Loucy (cell line): ENCODE measurements around the gene C3orf18.
"Not testable (repeated sequence)": the region's sequence is repeated elsewhere in the genome, so short reads cannot be mapped to it uniquely, and the experiment has no call there.

ENCODE experiments used
- H2AFZ ChIP-seq: fragments of 200-600 bp; sonication (generic); 2 replicates; pipeline ENCODE4 v1.6.0; 2016; ENCODE audit warnings: antibody characterized with exemption, mild to moderate bottlenecking, low read length, moderate library complexity
- H3F3A ChIP-seq: fragments of 200-600 bp; 2 replicates; pipeline ENCODE4 v1.6.0; 2016; ENCODE audit warnings: antibody characterized with exemption, low read depth, mild to moderate bottlenecking
- H3K27me3 ChIP-seq: fragments of 200-600 bp; sonication (generic); 2 replicates; pipeline ENCODE4 v1.6.1; 2014; ENCODE audit warnings: low read length, mild to moderate bottlenecking; ENCODE audit not compliant: insufficient read depth, poor library complexity, severe bottlenecking
- H3K36me3 ChIP-seq: fragments of 200-600 bp; sonication (generic); 2 replicates; pipeline ENCODE4 v1.6.1; 2016; ENCODE audit warnings: low read length; ENCODE audit not compliant: insufficient read depth
- H3K4me1 ChIP-seq: fragments of 200-600 bp; sonication (generic); 2 replicates; pipeline ENCODE4 v1.5.1; 2014; ENCODE audit warnings: low read length, mild to moderate bottlenecking; ENCODE audit not compliant: insufficient read depth, poor library complexity, severe bottlenecking
- H3K4me2 ChIP-seq: fragments of 200-600 bp; sonication (generic); 2 replicates; pipeline ENCODE4 v1.6.0; 2014; ENCODE audit warnings: antibody characterized with exemption, low read length, low read depth, mild to moderate bottlenecking; ENCODE audit not compliant: poor library complexity, severe bottlenecking
- H3K4me3 ChIP-seq: fragments of 200-600 bp; sonication (generic); 2 replicates; pipeline ENCODE4 v1.5.1; 2014; ENCODE audit warnings: low read length, mild to moderate bottlenecking, mixed read lengths; ENCODE audit not compliant: poor library complexity, severe bottlenecking
- H3K79me2 ChIP-seq: fragments of 200-600 bp; sonication (generic); 2 replicates; pipeline ENCODE4 v1.6.1; 2014; ENCODE audit warnings: low read length; ENCODE audit not compliant: insufficient read depth
- H3K9ac ChIP-seq: fragments of 200-600 bp; sonication (generic); 2 replicates; pipeline ENCODE4 v1.6.0; 2014; ENCODE audit warnings: mild to moderate bottlenecking, low read depth, low read length, moderate library complexity; ENCODE audit not compliant: poor library complexity, severe bottlenecking
- H3K9me2 ChIP-seq: fragments of 200-600 bp; sonication (generic); replicated peaks from 2 replicates; pipeline ENCODE4 v1.6.1; 2016; ENCODE audit warnings: low read depth, low read length, mixed read lengths
- H3K9me3 ChIP-seq: fragments of 200-600 bp; sonication (generic); 2 replicates; pipeline ENCODE4 v1.6.1; 2014; ENCODE audit warnings: mild to moderate bottlenecking, antibody characterized with exemption, low read length, low read depth; ENCODE audit not compliant: insufficient read depth
- H4K20me1 ChIP-seq: fragments of 200-600 bp; sonication (generic); 2 replicates; pipeline ENCODE4 v1.6.0; 2014; ENCODE audit warnings: antibody characterized with exemption, low read length, mild to moderate bottlenecking; ENCODE audit not compliant: insufficient read depth, poor library complexity, severe bottlenecking
- CTCF ChIP-seq: fragments of 200-600 bp; sonication (generic); conservative IDR thresholded peaks from 2 replicates; pipeline ENCODE4 v1.5.1; 2014; ENCODE audit warnings: mild to moderate bottlenecking, antibody characterized with exemption, low read length
- EZH2phosphoT487 ChIP-seq: fragments of 200-600 bp; IDR thresholded peaks from 2 replicates; pipeline ENCODE4 v1.6.1; 2018; ENCODE audit warnings: antibody characterized with exemption, mild to moderate bottlenecking, moderate library complexity, borderline replicate concordance

The C3orf18 gene

GRCh38 chr3:50515565-50516439, 51.7 kb downstream of the C3orf18 start:
- Histone ChIP-seq H4K20me1 (no peaks in the 10 kb centered on the region), H3K9me2 (no peaks in the 10 kb centered on the region), H3K4me1 (no peaks in the 10 kb centered on the region), H2AFZ (no peak overlapping the region), H3K4me2 (no peak overlapping the region), H3K79me2 (no peaks in the 10 kb centered on the region), H3K9me3 (no peaks in the 10 kb centered on the region), H3F3A (no peaks in the 10 kb centered on the region), H3K4me3 (no peak overlapping the region), H3K9ac (no peak overlapping the region), H3K36me3 (no peaks in the 10 kb centered on the region), H3K27me3 (no peaks in the 10 kb centered on the region)
- TF ChIP-seq EZH2phosphoT487 = no peak
- no peak for TF ChIP-seq CTCF

GRCh38 chr3:50512908-50513307, 54.6 kb downstream of the C3orf18 start:
- not testable (repeated sequence) for H3K4me1 ChIP-seq, H4K20me1 ChIP-seq, H3K4me3 ChIP-seq, H3F3A ChIP-seq, H3K4me2 ChIP-seq, H3K9me3 ChIP-seq, H2AFZ ChIP-seq, H3K27me3 ChIP-seq, H3K36me3 ChIP-seq, H3K9ac ChIP-seq, H3K79me2 ChIP-seq, H3K9me2 ChIP-seq

DNA sequence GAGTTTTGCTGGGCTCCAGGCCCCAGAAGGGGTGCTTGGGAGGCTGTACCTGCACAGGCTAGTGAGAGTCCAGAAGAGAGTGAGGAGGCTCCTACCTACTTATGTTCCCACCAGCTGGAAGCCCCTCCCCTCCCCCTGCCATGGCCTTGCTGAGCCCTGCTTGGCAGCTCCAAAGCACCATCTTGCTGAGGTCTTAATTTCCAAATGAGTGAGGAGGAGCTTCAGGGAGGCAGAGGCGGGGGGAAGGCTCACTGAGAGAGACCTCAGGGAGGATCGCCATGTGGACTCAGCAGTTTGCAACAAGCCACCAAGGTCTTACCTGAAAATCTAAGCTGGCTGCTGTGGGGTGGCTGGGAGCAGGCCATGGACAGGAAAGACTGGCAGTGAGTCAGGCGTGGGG, 55.4 kb downstream of the C3orf18 start:
- no peaks in the 10 kb centered on the region for H3K79me2 ChIP-seq
- H3K9ac ChIP-seq = no peak overlapping the region
- no peaks in the 10 kb centered on the region for H3K9me2 ChIP-seq
- no peaks in the 10 kb centered on the region for H3K27me3 ChIP-seq
- H3K4me1 ChIP-seq = no peaks in the 10 kb centered on the region
- H3F3A ChIP-seq = no peaks in the 10 kb centered on the region
- H4K20me1 ChIP-seq = no peaks in the 10 kb centered on the region
- H2AFZ ChIP-seq = no peak overlapping the region
- no peak overlapping the region for H3K4me3 ChIP-seq
- no peaks in the 10 kb centered on the region for H3K36me3 ChIP-seq
- no peaks in the 10 kb centered on the region for H3K9me3 ChIP-seq
- TF ChIP-seq CTCF = no peak
- no peak for TF ChIP-seq EZH2phosphoT487
- H3K4me2 ChIP-seq = no peak overlapping the region

- Histone ChIP-seq H2AFZ (no peak overlapping the region), H3K9me2 (no peaks in the 10 kb centered on the region), H3F3A (no peaks in the 10 kb centered on the region), H3K4me1 (no peaks in the 10 kb centered on the region), H3K27me3 (no peaks in the 10 kb centered on the region), H3K79me2 (no peaks in the 10 kb centered on the region), H3K4me2 (no peak overlapping the region), H3K4me3 (no peak overlapping the region), H4K20me1 (no peaks in the 10 kb centered on the region), H3K9me3 (no peaks in the 10 kb centered on the region), H3K9ac (no peak overlapping the region), H3K36me3 (no peaks in the 10 kb centered on the region)
- TF ChIP-seq CTCF = no peak
- TF ChIP-seq EZH2phosphoT487 = no peak
Observed at GRCh38 chr3:50510325-50510724, 57.2 kb downstream of the C3orf18 start.
